ENCODE data around the gene MYL4.

The MYL4 gene

GRCh38 chr17:47273245-47273644, 64.1 kb downstream of the MYL4 start:
- no peak for DNase-seq (ENCODE audit: low read depth in 2 of 2)

Measured in stimulated activated CD8-positive, alpha-beta memory T cell treated with anti-CD3 and anti-CD28 coated beads, Interleukin-15, amount 100 ng/mL, for 48 hours (primary cell).